ENCODE results near the gene SPTBN1.

DNA sequence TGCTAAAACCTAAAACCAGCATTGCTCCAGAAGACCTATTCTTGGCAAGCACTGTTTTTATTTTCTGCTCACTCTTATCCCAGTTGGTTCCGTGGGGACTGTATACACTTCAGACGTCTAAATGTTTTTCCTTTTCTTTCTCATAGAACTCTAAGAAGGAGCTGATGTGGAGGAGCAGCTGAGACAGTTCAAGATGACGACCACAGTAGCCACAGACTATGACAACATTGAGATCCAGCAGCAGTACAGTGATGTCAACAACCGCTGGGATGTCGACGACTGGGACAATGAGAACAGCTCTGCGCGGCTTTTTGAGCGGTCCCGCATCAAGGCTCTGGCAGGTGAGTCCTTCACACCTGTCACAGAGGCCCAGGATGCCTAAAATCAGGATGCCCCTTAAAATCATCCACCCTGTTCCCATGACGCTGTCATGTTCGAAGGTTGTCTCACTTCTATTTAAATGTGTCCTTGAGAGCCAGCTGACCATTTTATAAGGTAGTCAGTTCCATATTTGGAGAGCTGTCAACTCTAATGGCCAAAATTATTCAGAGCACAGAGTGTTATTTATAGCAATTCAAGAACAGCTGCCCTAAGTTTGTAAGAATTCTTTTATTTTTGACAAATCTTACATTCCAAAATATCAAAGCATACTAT lies 70.2 kb downstream of the SPTBN1 start:
- TF ChIP-seq NANOG (IDR thresholded peaks at IDR 0.05; ENCODE audit: borderline replicate concordance) (no peak), ZNF331 (CRISPR knock-in tag; IDR thresholded peaks at IDR 0.05; ENCODE audit: low read depth) (no peak)
- TF ChIP-seq, protein P1, sequence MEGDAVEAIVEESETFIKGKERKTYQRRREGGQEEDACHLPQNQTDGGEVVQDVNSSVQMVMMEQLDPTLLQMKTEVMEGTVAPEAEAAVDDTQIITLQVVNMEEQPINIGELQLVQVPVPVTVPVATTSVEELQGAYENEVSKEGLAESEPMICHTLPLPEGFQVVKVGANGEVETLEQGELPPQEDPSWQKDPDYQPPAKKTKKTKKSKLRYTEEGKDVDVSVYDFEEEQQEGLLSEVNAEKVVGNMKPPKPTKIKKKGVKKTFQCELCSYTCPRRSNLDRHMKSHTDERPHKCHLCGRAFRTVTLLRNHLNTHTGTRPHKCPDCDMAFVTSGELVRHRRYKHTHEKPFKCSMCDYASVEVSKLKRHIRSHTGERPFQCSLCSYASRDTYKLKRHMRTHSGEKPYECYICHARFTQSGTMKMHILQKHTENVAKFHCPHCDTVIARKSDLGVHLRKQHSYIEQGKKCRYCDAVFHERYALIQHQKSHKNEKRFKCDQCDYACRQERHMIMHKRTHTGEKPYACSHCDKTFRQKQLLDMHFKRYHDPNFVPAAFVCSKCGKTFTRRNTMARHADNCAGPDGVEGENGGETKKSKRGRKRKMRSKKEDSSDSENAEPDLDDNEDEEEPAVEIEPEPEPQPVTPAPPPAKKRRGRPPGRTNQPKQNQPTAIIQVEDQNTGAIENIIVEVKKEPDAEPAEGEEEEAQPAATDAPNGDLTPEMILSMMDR (conservative IDR thresholded peaks at IDR 0.05; ENCODE audit: low read depth in 2 of 2), result no peak

Measured in GM23338 (cell line).